Upper lobe of right lung (tissue), 1 donor: ENCODE data around the gene MRPL16. TPM values are rescaled to one million over a fixed set of nuclear protein-coding genes. Genes with fewer than 3 reads are reported as not detected.

Experiments
- ATAC-seq: fragments of 200-7000 bp; cut with Tn5 transposase; one replicate; pipeline ENCODE4 v1.9.1; 2020; ENCODE audit warnings: mild to moderate bottlenecking, moderate library complexity
- DNase-seq: peaks from one replicate; pipeline ENCODE4 v3.0.0-alpha.2; 2020
- H3K27ac ChIP-seq: fragments of 200-600 bp; one replicate; pipeline ENCODE4 v1.8.0; 2022
- H3K27me3 ChIP-seq: fragments of 200-600 bp; one replicate; pipeline ENCODE4 v1.8.0; 2022; ENCODE audit warnings: mild to moderate bottlenecking
- H3K36me3 ChIP-seq: fragments of 200-600 bp; one replicate; pipeline ENCODE4 v1.8.0; 2022
- H3K4me1 ChIP-seq: fragments of 200-600 bp; one replicate; pipeline ENCODE4 v1.8.0; 2022
- H3K4me3 ChIP-seq: fragments of 200-600 bp; one replicate; pipeline ENCODE4 v1.8.0; 2022; ENCODE audit warnings: mild to moderate bottlenecking
- H3K9me3 ChIP-seq: fragments of 200-600 bp; one replicate; pipeline ENCODE4 v1.8.0; 2022
- intact Hi-C: fragments of 100-400 bp; cut with DNase I; formaldehyde crosslinking; loops from one replicate; pipeline ENCODE4 v1.11.0; 2022
- total RNA-seq: library from RNA; stranded (reverse); fragmentation: NEBNext Ultra II Directional; extraction: Animal tissue kit (Norgen Biotek cat#: 25700); gene quantifications from one replicate; pipeline ENCODE4 v1.2.1, GENCODE V29; 2021
- TF ChIP-seq, protein P1 (sequence below): fragments of 200-600 bp; IDR thresholded peaks from one replicate; pipeline ENCODE4 v1.8.0; 2022; ENCODE audit warnings: antibody characterized with exemption
- donor health status: DM: no; HTN: yes; CAD: no; lungs with severe emphysema.

MRPL16 gene
- total RNA-seq, 1 donor from 2014 or later: 30.1 TPM

DNA sequence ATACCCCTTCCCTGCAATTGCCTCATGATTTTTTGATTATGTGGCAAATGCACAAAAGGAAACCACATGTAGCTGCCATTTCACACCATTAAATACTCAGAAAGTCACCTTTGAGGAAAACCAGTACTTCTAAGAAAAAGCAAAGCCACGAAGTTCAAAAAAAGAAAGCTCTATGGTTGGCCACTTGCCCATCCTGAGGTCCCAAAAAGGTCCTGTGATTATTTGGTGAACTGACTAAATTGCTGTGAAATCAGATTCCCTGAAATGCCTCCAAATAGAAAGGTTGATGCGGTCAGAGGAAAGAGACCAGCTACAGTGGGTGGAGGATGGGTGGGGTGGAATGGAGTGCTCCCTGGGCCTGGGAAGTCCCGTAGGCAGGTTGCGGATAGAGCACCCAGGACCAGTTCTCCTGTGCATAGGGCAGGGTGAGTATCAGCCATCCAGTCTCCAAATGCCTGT is 26.9 kb downstream of the MRPL16 start:
- intact Hi-C loops: no loop called here
- Histone ChIP-seq H3K27me3 (no peaks in the 10 kb centered on the region), H3K36me3 (peaks cover 13% of the 10 kb centered on the region), H3K9me3 (no peaks in the 10 kb centered on the region), H3K4me3 (no peak overlapping the region), H3K4me1 (peaks cover 20% of the 10 kb centered on the region), H3K27ac (no peak overlapping the region)
- no peak for ATAC-seq
- DNase-seq: no peak
- TF ChIP-seq, protein P1, sequence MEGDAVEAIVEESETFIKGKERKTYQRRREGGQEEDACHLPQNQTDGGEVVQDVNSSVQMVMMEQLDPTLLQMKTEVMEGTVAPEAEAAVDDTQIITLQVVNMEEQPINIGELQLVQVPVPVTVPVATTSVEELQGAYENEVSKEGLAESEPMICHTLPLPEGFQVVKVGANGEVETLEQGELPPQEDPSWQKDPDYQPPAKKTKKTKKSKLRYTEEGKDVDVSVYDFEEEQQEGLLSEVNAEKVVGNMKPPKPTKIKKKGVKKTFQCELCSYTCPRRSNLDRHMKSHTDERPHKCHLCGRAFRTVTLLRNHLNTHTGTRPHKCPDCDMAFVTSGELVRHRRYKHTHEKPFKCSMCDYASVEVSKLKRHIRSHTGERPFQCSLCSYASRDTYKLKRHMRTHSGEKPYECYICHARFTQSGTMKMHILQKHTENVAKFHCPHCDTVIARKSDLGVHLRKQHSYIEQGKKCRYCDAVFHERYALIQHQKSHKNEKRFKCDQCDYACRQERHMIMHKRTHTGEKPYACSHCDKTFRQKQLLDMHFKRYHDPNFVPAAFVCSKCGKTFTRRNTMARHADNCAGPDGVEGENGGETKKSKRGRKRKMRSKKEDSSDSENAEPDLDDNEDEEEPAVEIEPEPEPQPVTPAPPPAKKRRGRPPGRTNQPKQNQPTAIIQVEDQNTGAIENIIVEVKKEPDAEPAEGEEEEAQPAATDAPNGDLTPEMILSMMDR: no peak

DNA sequence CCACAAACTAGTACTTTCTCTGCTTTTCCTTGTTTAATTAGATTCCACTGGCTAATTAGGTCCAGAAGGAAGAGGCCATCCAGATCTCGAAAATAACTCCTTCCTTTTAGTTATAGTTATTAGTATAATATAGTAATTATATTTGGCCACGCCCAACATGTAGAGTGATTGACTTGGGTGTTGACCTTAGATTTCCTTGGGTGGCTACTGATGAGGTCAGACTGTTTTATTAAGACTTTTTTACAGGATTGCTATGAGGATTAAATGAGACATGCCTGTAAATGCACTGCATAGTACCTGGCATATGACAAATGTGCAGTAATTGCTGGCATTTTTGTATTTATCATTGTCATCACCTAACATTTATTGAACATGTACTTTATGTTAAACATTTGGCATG is 28.5 kb downstream of the MRPL16 start:
- H3K4me1 ChIP-seq: peaks cover 17% of the 10 kb centered on the region
- ATAC-seq (no peak), DNase-seq (no peak)
- no peaks in the 10 kb centered on the region for H3K9me3 ChIP-seq
- no peak overlapping the region for H3K27ac ChIP-seq
- no peak overlapping the region for H3K4me3 ChIP-seq
- no peaks in the 10 kb centered on the region for H3K36me3 ChIP-seq
- TF ChIP-seq, protein P1: no peak
- no peaks in the 10 kb centered on the region for H3K27me3 ChIP-seq
- intact Hi-C loops: no loop called here

DNA sequence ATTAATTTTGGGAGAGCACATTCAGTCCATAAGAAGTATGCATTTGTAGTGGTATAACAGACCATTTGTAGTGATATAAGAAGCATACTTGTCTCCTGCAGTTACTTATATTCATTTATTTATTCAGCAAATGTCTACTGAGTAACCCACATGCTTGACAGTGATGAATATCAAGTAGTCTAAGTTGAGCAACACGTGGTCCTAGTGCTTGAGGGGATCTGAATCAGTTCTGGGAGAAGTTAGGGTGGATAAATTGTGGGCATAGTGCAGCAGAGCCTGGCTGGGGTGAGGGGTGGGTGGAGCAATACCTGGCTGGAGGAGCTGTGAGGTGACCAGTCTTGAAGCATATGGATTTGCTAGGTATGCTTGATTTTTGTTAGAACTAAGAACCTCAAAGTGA is 31.1 kb downstream of the MRPL16 start:
- DNase-seq (no peak), ATAC-seq (no peak)
- Histone ChIP-seq H3K4me3 (no peak overlapping the region), H3K27me3 (no peaks in the 10 kb centered on the region), H3K36me3 (peaks cover 19% of the 10 kb centered on the region), H3K4me1 (peaks cover 13% of the 10 kb centered on the region), H3K27ac (no peak overlapping the region), H3K9me3 (no peaks in the 10 kb centered on the region)
- intact Hi-C loops: no loop called here
- TF ChIP-seq, protein P1: no peak

DNA sequence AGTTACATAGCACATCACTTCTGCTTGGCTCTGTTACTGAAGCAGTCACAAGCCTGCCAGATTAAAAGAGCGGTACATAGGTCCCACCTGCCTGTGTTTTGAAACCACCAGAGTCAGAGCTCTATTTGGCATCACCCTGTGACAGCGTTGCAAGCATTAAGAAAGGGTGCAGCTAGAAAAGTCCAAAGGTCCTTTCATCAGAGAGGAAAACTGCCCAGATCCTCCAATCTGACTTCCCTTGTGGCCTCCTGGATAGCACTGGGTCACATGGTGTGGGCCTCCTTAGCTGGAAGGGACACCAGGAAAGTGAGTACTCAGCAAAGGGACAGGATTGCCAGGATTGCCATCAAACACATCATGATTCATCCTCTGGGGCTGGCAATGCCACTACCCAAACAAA is 32.5 kb downstream of the MRPL16 start:
- ATAC-seq (peak; percentile 27), DNase-seq (no peak)
- Histone ChIP-seq H3K4me3 (no peak overlapping the region), H3K27me3 (no peaks in the 10 kb centered on the region), H3K9me3 (no peaks in the 10 kb centered on the region), H3K27ac (no peak overlapping the region), H3K4me1 (peaks cover 13% of the 10 kb centered on the region), H3K36me3 (peaks cover 31% of the 10 kb centered on the region)
- TF ChIP-seq, protein P1: no peak
- intact Hi-C loops: no loop called here

DNA sequence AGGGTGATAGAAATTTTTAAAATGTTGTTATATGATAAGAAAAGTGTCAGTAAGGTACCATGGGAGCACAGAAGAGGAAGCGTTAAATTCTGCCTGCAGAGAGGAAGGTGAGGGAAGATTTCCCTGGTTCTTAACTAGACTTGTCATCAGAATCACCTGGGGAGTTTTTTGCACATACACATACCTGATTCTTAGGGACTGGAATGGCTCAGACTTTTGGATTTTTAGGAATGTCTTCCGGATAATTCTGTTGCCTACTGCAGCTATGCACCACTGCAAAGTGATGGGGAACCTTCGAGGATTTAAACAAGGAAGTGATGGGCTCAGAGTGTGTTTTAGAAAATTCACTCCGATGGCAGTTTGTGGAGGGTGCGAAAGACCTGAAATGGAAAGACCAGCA is 33.5 kb downstream of the MRPL16 start:
- H3K4me3 ChIP-seq: no peak overlapping the region
- no peaks in the 10 kb centered on the region for H3K9me3 ChIP-seq
- ATAC-seq (peak; percentile 13), DNase-seq (no peak)
- TF ChIP-seq, protein P1: no peak
- peaks cover 19% of the 10 kb centered on the region for H3K4me1 ChIP-seq
- intact Hi-C loops: no loop called here
- H3K27ac ChIP-seq: no peak overlapping the region
- no peaks in the 10 kb centered on the region for H3K27me3 ChIP-seq
- H3K36me3 ChIP-seq: peaks cover 33% of the 10 kb centered on the region
